ENCODE measurements around the gene DIS3L2. TPM values are rescaled to one million over a fixed set of nuclear protein-coding genes. Genes with fewer than 3 reads are reported as not detected.
"Not testable (repeated sequence)": the region's sequence is repeated elsewhere in the genome, so short reads cannot be mapped to it uniquely, and the experiment has no call there.

DIS3L2 gene
- total and polyA plus RNA-seq, 3 experiments from 2014 or later, result 16.4 to 29.5 (median 28.6) TPM

GRCh38 chr2:232370007-232370406 lies 408.5 kb downstream of the DIS3L2 start:
- H3K4me3 Mint-ChIP-seq; H3K4me1 Mint-ChIP-seq; H3K4me3 ChIP-seq (ENCODE audit: low read length); H3K36me3 ChIP-seq (ENCODE audit: insufficient read depth, low read length); H3K27ac ChIP-seq (ENCODE audit: low read depth, low read length); DNase-seq; H3K4me1 ChIP-seq (ENCODE audit: insufficient read depth, low read length); POLR2A ChIA-PET; H3K27me3 ChIP-seq (ENCODE audit: insufficient read depth, low read length, poor library complexity, severe bottlenecking); H3K9me3 ChIP-seq (ENCODE audit: low read length); H3K27ac Mint-ChIP-seq; H3K36me3 Mint-ChIP-seq; H3K27me3 Mint-ChIP-seq; H3K9me3 Mint-ChIP-seq; CTCF ChIA-PET: not testable (repeated sequence)

GRCh38 chr2:232372231-232373208 lies 411.0 kb downstream of the DIS3L2 start:
- H3K36me3 Mint-ChIP-seq, result peaks cover 0 to 2% (median 0%) of the 10 kb centered on the region in 3 donors
- Histone ChIP-seq H3K36me3 (ENCODE audit: insufficient read depth, low read length) (no peaks in the 10 kb centered on the region), H3K9me3 (ENCODE audit: low read length) (no peaks in the 10 kb centered on the region), H3K27ac (ENCODE audit: low read depth, low read length) (no peak overlapping the region), H3K4me3 (ENCODE audit: low read length) (no peak overlapping the region), H3K4me1 (ENCODE audit: insufficient read depth, low read length) (no peaks in the 10 kb centered on the region), H3K27me3 (ENCODE audit: insufficient read depth, low read length, poor library complexity, severe bottlenecking) (no peaks in the 10 kb centered on the region)
- no peak overlapping the region for H3K27ac Mint-ChIP-seq
- POLR2A ChIA-PET, result no interaction called here
- no peaks in the 10 kb centered on the region for H3K4me1 Mint-ChIP-seq
- H3K4me3 Mint-ChIP-seq, result no peak overlapping the region
- H3K27me3 Mint-ChIP-seq, result no peaks in the 10 kb centered on the region
- no peak for DNase-seq
- CTCF ChIA-PET, result no interaction called here
- no peaks in the 10 kb centered on the region for H3K9me3 Mint-ChIP-seq

GRCh38 chr2:232374356-232374755 lies 412.8 kb downstream of the DIS3L2 start:
- no peaks in the 10 kb centered on the region for H3K9me3 ChIP-seq (ENCODE audit: low read length)
- H3K4me3 Mint-ChIP-seq, result no peak overlapping the region
- H3K36me3 Mint-ChIP-seq, result peaks cover 0 to 2% (median 0%) of the 10 kb centered on the region in 3 donors
- H3K27me3 Mint-ChIP-seq, result peaks cover 0 to 4% of the 10 kb centered on the region in 2 donors
- no peak overlapping the region for H3K4me3 ChIP-seq (ENCODE audit: low read length)
- POLR2A ChIA-PET, result interaction anchor here (0.5 to 0.6 kb wide), 2 partner anchors 249 to 380 kb away, joined by 3 to 8 read pairs; no protein-coding TSS in a partner anchor
- no peaks in the 10 kb centered on the region for H3K27me3 ChIP-seq (ENCODE audit: insufficient read depth, low read length, poor library complexity, severe bottlenecking)
- peak overlapping the region in 1 of 8 donors; percentile 92 for H3K27ac Mint-ChIP-seq
- H3K4me1 ChIP-seq (ENCODE audit: insufficient read depth, low read length), result no peaks in the 10 kb centered on the region
- no peaks in the 10 kb centered on the region for H3K9me3 Mint-ChIP-seq
- CTCF ChIA-PET, result no interaction called here
- H3K36me3 ChIP-seq (ENCODE audit: insufficient read depth, low read length), result no peaks in the 10 kb centered on the region
- no peak for DNase-seq
- H3K27ac ChIP-seq (ENCODE audit: low read depth, low read length), result no peak overlapping the region
- no peaks in the 10 kb centered on the region for H3K4me1 Mint-ChIP-seq

DNA sequence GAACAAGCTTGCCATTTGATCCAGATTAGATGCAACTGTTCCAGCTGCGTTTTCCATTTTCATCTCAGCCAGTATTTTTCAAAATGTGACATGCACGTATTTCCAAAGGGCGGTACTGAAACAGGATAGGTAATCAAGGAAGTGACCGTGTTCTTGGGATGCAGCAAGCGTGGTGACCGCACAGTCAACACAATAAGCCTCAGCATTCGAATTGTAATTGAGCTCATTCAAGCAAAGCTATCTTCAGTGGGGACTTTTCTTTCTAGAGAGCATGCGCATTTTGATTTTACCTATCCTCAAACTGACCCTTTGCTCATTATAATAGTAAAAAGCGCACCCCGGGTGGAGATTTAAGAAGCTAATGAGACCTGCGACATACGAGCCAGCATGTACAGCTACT lies 413.7 kb downstream of the DIS3L2 start:
- H3K9me3 Mint-ChIP-seq, result no peaks in the 10 kb centered on the region
- no peaks in the 10 kb centered on the region for H3K36me3 ChIP-seq (ENCODE audit: insufficient read depth, low read length)
- DNase-seq, result no peak
- peaks cover 0 to 2% (median 0%) of the 10 kb centered on the region in 3 donors for H3K36me3 Mint-ChIP-seq
- H3K4me3 Mint-ChIP-seq, result no peak overlapping the region
- no peaks in the 10 kb centered on the region for H3K4me1 ChIP-seq (ENCODE audit: insufficient read depth, low read length)
- no peaks in the 10 kb centered on the region for H3K9me3 ChIP-seq (ENCODE audit: low read length)
- no peak overlapping the region for H3K27ac Mint-ChIP-seq
- no peak overlapping the region for H3K4me3 ChIP-seq (ENCODE audit: low read length)
- CTCF ChIA-PET, result no interaction called here
- peaks cover 0 to 7% of the 10 kb centered on the region in 2 donors for H3K27me3 Mint-ChIP-seq
- POLR2A ChIA-PET, result no interaction called here
- no peaks in the 10 kb centered on the region for H3K4me1 Mint-ChIP-seq
- H3K27ac ChIP-seq (ENCODE audit: low read depth, low read length), result no peak overlapping the region
- no peaks in the 10 kb centered on the region for H3K27me3 ChIP-seq (ENCODE audit: insufficient read depth, low read length, poor library complexity, severe bottlenecking)

DNA sequence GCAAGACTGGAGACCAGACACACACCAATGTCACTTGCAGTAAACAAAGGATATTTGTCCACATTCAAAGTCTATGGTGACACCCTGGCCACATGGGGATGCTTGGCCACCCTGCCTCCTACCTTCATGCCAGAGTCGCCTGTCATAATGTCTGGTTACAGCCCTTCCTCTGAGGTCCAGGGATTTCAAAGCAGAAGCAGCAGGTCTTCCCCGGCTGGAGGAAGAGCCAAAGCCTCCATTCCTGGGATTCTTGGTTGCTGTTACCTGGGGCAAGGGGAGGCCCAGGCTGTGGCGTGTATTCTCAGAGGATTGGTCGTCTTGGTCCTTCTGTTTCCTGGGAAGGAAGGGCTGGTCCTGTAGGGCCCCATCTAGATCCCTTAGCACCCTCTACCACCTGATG lies 414.7 kb downstream of the DIS3L2 start:
- POLR2A ChIA-PET, result no interaction called here
- CTCF ChIA-PET, result interaction anchor here (0.8 kb wide), 1 partner anchor 12 kb away, joined by 3 read pairs; no protein-coding TSS in a partner anchor

GRCh38 chr2:232376713-232377112 lies 415.2 kb downstream of the DIS3L2 start:
- H3K4me3 Mint-ChIP-seq, result no peak overlapping the region
- H3K9me3 Mint-ChIP-seq, result no peaks in the 10 kb centered on the region
- no peak overlapping the region for H3K27ac Mint-ChIP-seq
- DNase-seq, result no peak
- Histone ChIP-seq H3K9me3 (ENCODE audit: low read length) (no peaks in the 10 kb centered on the region), H3K4me3 (ENCODE audit: low read length) (no peak overlapping the region), H3K4me1 (ENCODE audit: insufficient read depth, low read length) (no peaks in the 10 kb centered on the region), H3K36me3 (ENCODE audit: insufficient read depth, low read length) (no peaks in the 10 kb centered on the region), H3K27me3 (ENCODE audit: insufficient read depth, low read length, poor library complexity, severe bottlenecking) (no peaks in the 10 kb centered on the region), H3K27ac (ENCODE audit: low read depth, low read length) (no peak overlapping the region)
- ChIA-PET POLR2A (no interaction called here), CTCF (interaction anchor here (0.8 kb wide), 1 partner anchor 12 kb away, joined by 3 read pairs; no protein-coding TSS in a partner anchor)
- H3K27me3 Mint-ChIP-seq, result peaks cover 1 to 8% of the 10 kb centered on the region in 2 donors
- peaks cover 0 to 2% (median 0%) of the 10 kb centered on the region in 3 donors for H3K36me3 Mint-ChIP-seq
- no peaks in the 10 kb centered on the region for H3K4me1 Mint-ChIP-seq

More for the DNA sequence above, 414.7 kb downstream of the DIS3L2 start:
- H3K4me1 ChIP-seq (ENCODE audit: insufficient read depth, low read length), result no peaks in the 10 kb centered on the region
- DNase-seq, result no peak
- H3K4me1 Mint-ChIP-seq, result no peaks in the 10 kb centered on the region
- H3K27ac ChIP-seq (ENCODE audit: low read depth, low read length), result no peak overlapping the region
- H3K27me3 Mint-ChIP-seq, result peaks cover 0 to 7% of the 10 kb centered on the region in 2 donors
- no peaks in the 10 kb centered on the region for H3K36me3 ChIP-seq (ENCODE audit: insufficient read depth, low read length)
- no peaks in the 10 kb centered on the region for H3K9me3 ChIP-seq (ENCODE audit: low read length)
- H3K9me3 Mint-ChIP-seq, result no peaks in the 10 kb centered on the region
- no peak overlapping the region for H3K27ac Mint-ChIP-seq
- H3K4me3 ChIP-seq (ENCODE audit: low read length), result no peak overlapping the region
- H3K4me3 Mint-ChIP-seq, result no peak overlapping the region
- H3K27me3 ChIP-seq (ENCODE audit: insufficient read depth, low read length, poor library complexity, severe bottlenecking), result no peaks in the 10 kb centered on the region
- peaks cover 0 to 2% (median 0%) of the 10 kb centered on the region in 3 donors for H3K36me3 Mint-ChIP-seq

DNA sequence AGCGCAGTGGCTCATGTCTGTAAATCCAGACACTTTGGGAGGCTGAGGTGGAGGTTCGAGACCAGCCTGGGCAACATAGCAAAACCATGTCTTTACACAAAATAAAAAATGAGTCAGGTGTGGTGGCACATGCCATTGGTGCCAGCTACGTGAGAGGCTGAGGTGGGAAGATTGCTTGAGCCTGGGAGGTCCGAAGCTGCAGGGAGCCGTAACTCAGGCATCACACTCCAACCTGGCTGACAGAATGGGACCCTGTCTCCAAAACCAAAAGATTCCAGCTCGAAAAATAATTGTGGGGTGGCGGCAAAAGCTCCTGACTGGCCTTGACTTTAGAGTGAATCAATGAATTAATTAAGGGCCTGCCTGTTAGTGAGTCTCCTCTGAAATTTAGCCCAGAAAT lies 415.8 kb downstream of the DIS3L2 start:
- no peak overlapping the region for H3K27ac ChIP-seq (ENCODE audit: low read depth, low read length)
- no peak overlapping the region for H3K4me3 ChIP-seq (ENCODE audit: low read length)
- no peak overlapping the region for H3K4me3 Mint-ChIP-seq
- H3K27me3 Mint-ChIP-seq, result peaks cover 5 to 14% of the 10 kb centered on the region in 2 donors
- H3K4me1 ChIP-seq (ENCODE audit: insufficient read depth, low read length), result no peaks in the 10 kb centered on the region
- no peaks in the 10 kb centered on the region for H3K27me3 ChIP-seq (ENCODE audit: insufficient read depth, low read length, poor library complexity, severe bottlenecking)
- no peaks in the 10 kb centered on the region for H3K4me1 Mint-ChIP-seq
- H3K9me3 Mint-ChIP-seq, result no peaks in the 10 kb centered on the region
- no peak overlapping the region for H3K27ac Mint-ChIP-seq
- no peaks in the 10 kb centered on the region for H3K9me3 ChIP-seq (ENCODE audit: low read length)
- POLR2A ChIA-PET, result no interaction called here
- H3K36me3 Mint-ChIP-seq, result peaks cover 0 to 2% (median 0%) of the 10 kb centered on the region in 3 donors
- CTCF ChIA-PET, result interaction anchor here (0.5 to 0.8 kb wide), 2 partner anchors 13 to 279 kb away, joined by 3 read pairs; no protein-coding TSS in a partner anchor
- no peaks in the 10 kb centered on the region for H3K36me3 ChIP-seq (ENCODE audit: insufficient read depth, low read length)
- no peak for DNase-seq

Measured in CD8-positive, alpha-beta memory T cell (primary cell).